Esophagus (tissue), 2 donors: ENCODE data around the gene GOLM1. TPM values are rescaled to one million over a fixed set of nuclear protein-coding genes. Genes with fewer than 3 reads are reported as not detected.

ENCODE experiments used
- H3K27ac ChIP-seq, 2 donors: one replicate each; pipeline ENCODE4 v1.5.1; 2013; ENCODE audit warnings: low read depth in 2 of 2, mild to moderate bottlenecking in 2 of 2, inconsistent platforms in 1 of 2, low read length in 1 of 2, moderate library complexity in 1 of 2
- H3K27me3 ChIP-seq, 2 donors: one replicate each; pipeline ENCODE4 v1.6.1; 2013; ENCODE audit warnings: low read length in 2 of 2, control low read depth in 1 of 2, mild to moderate bottlenecking in 1 of 2; ENCODE audit not compliant: insufficient read depth in 2 of 2, control insufficient read depth in 1 of 2
- H3K36me3 ChIP-seq, 2 donors: one replicate each; pipeline ENCODE4 v1.6.1; 2013; ENCODE audit warnings: low read length in 1 of 2; ENCODE audit not compliant: control insufficient read depth in 2 of 2, insufficient read depth in 2 of 2
- H3K4me1 ChIP-seq, 2 donors: one replicate each; pipeline ENCODE4 v1.6.1; 2013; ENCODE audit warnings: low read length in 1 of 2; ENCODE audit not compliant: control insufficient read depth in 2 of 2, insufficient read depth in 2 of 2
- H3K4me3 ChIP-seq, 2 donors: one replicate each; pipeline ENCODE4 v1.5.1; 2013; ENCODE audit warnings: low read length in 2 of 2, mild to moderate bottlenecking in 2 of 2, low read depth in 1 of 2, moderate library complexity in 1 of 2
- H3K9me3 ChIP-seq, 2 donors: one replicate each; pipeline ENCODE4 v1.6.1; 2013; ENCODE audit warnings: mild to moderate bottlenecking in 2 of 2, low read depth in 1 of 2, low read length in 1 of 2, moderate library complexity in 1 of 2; ENCODE audit not compliant: control insufficient read depth in 2 of 2, insufficient read depth in 1 of 2
- WGBS, 2 donors: extraction: QIAGEN DNeasy Blood & Tissue Kit; methylation state at CpG; one replicate each; pipeline ENCODE4 v1.1.7; 2013; 5-methylcytosine and 5-hydroxymethylcytosine counted together
- polyA plus RNA-seq, 2 donors: library from polyadenylated mRNA; stranded (reverse); fragments of 200-250 nt; gene quantifications; one replicate each; pipeline ENCODE4 v1.2.3, GENCODE V29; 2013
- donor health status: healthy with polysubstance abuse.
- donor health status: Bipolar disorder and iron deficiency.

The GOLM1 gene
- polyA plus RNA-seq, 2 donors: 1.4 to 1.6 TPM

- Histone ChIP-seq H3K4me1 (no peaks in the 10 kb centered on the region), H3K4me3 (no peak overlapping the region), H3K27me3 (no peaks in the 10 kb centered on the region), H3K27ac (no peak overlapping the region), H3K36me3 (no peaks in the 10 kb centered on the region), H3K9me3 (no peaks in the 10 kb centered on the region)
- WGBS, 2 donors: 62 to 81% methylated on average over 8 of the region's 8 CpGs
Measured at GRCh38 chr9:86093788-86094555, 5.4 kb downstream of the GOLM1 start.

GRCh38 chr9:86091477-86091876 lies 7.9 kb downstream of the GOLM1 start:
- H3K9me3 ChIP-seq: no peaks in the 10 kb centered on the region
- H3K4me3 ChIP-seq: no peak overlapping the region
- H3K36me3 ChIP-seq: no peaks in the 10 kb centered on the region
- no peak overlapping the region for H3K27ac ChIP-seq
- WGBS, 2 donors: 95 to 96% methylated on average over 3 of the region's 3 CpGs
- no peaks in the 10 kb centered on the region for H3K27me3 ChIP-seq
- no peaks in the 10 kb centered on the region for H3K4me1 ChIP-seq

- no peaks in the 10 kb centered on the region for H3K36me3 ChIP-seq
- no peaks in the 10 kb centered on the region for H3K9me3 ChIP-seq
- no peaks in the 10 kb centered on the region for H3K27me3 ChIP-seq
- H3K4me3 ChIP-seq: no peak overlapping the region
- no peak overlapping the region for H3K27ac ChIP-seq
- H3K4me1 ChIP-seq: no peaks in the 10 kb centered on the region
Measured at GRCh38 chr9:86082870-86083269, 16.5 kb downstream of the GOLM1 start.

- H3K4me1 ChIP-seq: no peaks in the 10 kb centered on the region
- H3K36me3 ChIP-seq: no peaks in the 10 kb centered on the region
- H3K4me3 ChIP-seq: no peak overlapping the region
- WGBS, 2 donors: 67 to 76% methylated on average over 5 of the region's 5 CpGs
- no peaks in the 10 kb centered on the region for H3K27me3 ChIP-seq
- no peaks in the 10 kb centered on the region for H3K9me3 ChIP-seq
- H3K27ac ChIP-seq: no peak overlapping the region
Measured at GRCh38 chr9:86079865-86080469, 19.4 kb downstream of the GOLM1 start.

GRCh38 chr9:86079421-86079831 lies 19.9 kb downstream of the GOLM1 start:
- no peaks in the 10 kb centered on the region for H3K4me1 ChIP-seq
- 85 to 86% methylated on average over 10 of the region's 10 CpGs for WGBS, 2 donors
- H3K27ac ChIP-seq: no peak overlapping the region
- H3K9me3 ChIP-seq: no peaks in the 10 kb centered on the region
- H3K27me3 ChIP-seq: no peaks in the 10 kb centered on the region
- H3K4me3 ChIP-seq: no peak overlapping the region
- no peaks in the 10 kb centered on the region for H3K36me3 ChIP-seq

GRCh38 chr9:86078731-86079130 lies 20.6 kb downstream of the GOLM1 start:
- Histone ChIP-seq H3K27ac (no peak overlapping the region), H3K9me3 (no peaks in the 10 kb centered on the region), H3K36me3 (no peaks in the 10 kb centered on the region), H3K27me3 (no peaks in the 10 kb centered on the region), H3K4me3 (no peak overlapping the region), H3K4me1 (no peaks in the 10 kb centered on the region)
- 93 to 95% methylated on average over 8 of the region's 8 CpGs for WGBS, 2 donors

DNA sequence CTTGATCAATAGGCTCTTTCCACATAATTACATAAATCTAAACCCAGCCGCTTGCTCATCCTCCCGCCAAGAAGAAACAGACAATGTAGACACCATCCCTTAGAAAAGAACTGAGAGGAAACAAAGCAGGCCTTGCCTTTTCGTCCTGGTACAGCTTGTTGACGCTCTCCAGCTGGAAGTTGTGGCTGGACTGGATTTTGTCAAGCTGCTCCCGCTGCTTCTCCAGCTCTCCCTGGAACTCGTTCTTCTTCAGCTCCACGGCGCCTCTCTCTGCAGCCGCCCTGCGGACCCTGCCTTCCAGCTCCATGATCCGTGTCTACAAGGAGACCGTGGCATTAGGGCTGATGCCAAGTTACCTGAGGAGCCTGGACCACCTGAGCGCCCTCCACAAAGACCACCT lies 22.1 kb downstream of the GOLM1 start:
- Histone ChIP-seq H3K4me1 (no peaks in the 10 kb centered on the region), H3K4me3 (no peak overlapping the region), H3K27ac (no peak overlapping the region), H3K36me3 (no peaks in the 10 kb centered on the region), H3K9me3 (no peaks in the 10 kb centered on the region), H3K27me3 (no peaks in the 10 kb centered on the region)
- WGBS, 2 donors: 82% methylated on average over 13 of the region's 13 CpGs

DNA sequence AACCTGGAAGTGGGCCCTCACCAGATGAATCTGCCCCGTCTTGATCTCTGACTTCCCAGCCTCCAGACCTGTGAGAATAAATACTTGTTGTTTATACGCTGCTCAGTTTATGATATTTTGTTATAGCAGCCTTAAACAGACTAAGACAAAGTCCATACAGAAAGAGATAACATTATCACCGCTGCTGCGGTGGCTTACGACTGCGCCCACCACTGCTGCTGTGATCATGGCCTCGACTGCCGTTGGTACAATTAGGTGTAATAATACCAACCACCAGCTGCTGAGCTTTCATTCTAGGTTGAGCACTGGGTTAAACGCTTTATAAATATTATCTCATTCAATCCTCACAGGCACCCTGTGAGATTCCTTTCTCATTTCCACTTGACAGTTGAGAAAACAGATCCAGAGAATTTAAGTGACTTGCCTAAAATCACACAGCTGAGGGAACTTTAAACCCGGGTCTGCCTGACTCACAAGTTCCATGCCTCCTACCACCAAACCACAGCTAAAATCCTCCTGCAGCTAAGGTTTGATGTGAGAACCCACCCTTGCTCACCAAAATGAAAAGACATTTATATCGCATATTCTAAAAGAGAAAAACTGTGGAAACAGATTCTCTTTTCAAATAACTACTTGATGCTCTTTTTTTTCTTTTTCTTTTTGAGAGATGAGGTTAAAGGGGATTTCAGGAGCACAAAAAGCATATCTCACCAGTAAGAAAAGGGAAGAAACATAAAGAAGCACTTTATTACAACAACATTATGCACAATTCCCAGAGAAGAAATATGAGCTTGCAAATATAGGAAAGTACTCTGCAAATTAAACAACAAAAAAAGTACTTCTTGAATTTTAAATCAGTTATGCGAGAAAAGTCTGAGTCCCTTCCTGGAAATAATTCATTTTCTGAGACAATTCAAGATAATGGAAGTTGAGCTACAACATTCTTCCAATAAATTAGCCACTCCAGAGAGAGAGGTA lies 23.9 kb downstream of the GOLM1 start:
- H3K9me3 ChIP-seq: no peaks in the 10 kb centered on the region
- H3K27ac ChIP-seq: no peak overlapping the region
- H3K36me3 ChIP-seq: no peaks in the 10 kb centered on the region
- no peaks in the 10 kb centered on the region for H3K4me1 ChIP-seq
- WGBS, 2 donors: 86 to 92% methylated on average over 12 of the region's 12 CpGs
- no peak overlapping the region for H3K4me3 ChIP-seq
- H3K27me3 ChIP-seq: no peaks in the 10 kb centered on the region

- no peak overlapping the region for H3K27ac ChIP-seq
- WGBS, 2 donors: 71 to 88% methylated on average over 1 of the region's 1 CpG
- no peaks in the 10 kb centered on the region for H3K4me1 ChIP-seq
- H3K36me3 ChIP-seq: no peaks in the 10 kb centered on the region
- H3K9me3 ChIP-seq: no peaks in the 10 kb centered on the region
- no peaks in the 10 kb centered on the region for H3K27me3 ChIP-seq
- H3K4me3 ChIP-seq: no peak overlapping the region
Measured at GRCh38 chr9:86073839-86074238, 25.5 kb downstream of the GOLM1 start.
